ENCODE data around the gene ZNRF1.

ZNRF1 gene

DNA sequence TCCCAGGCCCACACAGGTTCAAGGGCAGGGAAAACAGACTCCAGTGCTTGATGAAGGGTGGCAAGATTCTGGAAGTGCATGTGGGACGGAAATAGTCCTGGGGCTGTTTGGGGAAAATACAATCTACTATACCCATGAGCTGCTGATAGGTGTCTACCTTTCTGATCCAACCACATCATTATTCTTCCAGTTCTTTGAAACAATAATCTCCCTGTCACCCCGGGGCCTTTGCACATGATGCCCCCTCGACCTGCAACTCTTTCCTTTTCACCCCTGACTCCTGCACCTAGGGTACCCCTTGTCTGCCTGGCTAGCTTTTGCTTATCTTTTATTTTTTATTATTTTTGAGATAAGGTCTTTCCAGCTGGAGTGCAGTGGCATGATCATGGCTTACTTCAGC, 72.8 kb downstream of the ZNRF1 start:
- TF ChIP-seq, protein P1, sequence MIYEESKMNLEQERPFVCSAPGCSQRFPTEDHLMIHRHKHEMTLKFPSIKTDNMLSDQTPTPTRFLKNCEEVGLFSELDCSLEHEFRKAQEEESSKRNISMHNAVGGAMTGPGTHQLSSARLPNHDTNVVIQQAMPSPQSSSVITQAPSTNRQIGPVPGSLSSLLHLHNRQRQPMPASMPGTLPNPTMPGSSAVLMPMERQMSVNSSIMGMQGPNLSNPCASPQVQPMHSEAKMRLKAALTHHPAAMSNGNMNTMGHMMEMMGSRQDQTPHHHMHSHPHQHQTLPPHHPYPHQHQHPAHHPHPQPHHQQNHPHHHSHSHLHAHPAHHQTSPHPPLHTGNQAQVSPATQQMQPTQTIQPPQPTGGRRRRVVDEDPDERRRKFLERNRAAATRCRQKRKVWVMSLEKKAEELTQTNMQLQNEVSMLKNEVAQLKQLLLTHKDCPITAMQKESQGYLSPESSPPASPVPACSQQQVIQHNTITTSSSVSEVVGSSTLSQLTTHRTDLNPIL (CRISPR knock-in tag; IDR thresholded peaks at IDR 0.05; ENCODE audit: low read depth), result no peak
- no peak for TF ChIP-seq TOX (CRISPR knock-in tag; IDR thresholded peaks at IDR 0.05; ENCODE audit: borderline replicate concordance)
- no peak for ATAC-seq

DNA sequence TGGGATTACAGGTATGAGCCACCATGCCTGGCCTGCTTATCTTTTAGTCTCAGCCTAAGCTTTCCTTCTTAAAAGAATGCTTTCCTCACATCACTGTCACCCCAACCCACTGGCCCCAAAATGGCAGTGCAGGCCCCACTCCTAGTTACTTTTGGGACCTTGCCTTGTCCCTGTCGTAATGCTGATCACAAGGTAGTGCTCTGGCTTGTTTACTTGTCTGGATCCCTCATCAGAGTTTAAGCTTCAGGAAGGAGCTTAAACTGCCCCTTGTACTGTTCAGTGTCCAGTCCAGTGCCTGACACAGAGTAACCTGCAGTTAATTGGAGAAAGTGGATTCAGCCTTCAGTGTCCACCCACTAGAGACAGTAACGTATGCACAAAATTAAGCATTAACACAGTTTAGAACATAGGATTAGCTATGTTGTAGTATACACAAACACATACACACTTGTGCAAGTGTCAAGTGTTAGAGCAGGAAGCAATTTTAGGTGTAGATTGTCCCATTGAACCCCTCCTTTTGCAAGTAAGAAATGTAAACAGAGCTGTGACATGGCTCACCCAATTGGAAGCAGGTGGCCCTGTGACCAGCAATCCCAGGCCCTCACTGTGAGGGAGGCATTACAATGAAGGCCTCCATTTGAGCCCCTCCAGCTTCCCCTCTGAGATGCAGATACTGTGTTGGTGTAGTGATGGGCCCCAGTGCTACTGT, 73.6 kb downstream of the ZNRF1 start:
- ATAC-seq, result no peak

DNA sequence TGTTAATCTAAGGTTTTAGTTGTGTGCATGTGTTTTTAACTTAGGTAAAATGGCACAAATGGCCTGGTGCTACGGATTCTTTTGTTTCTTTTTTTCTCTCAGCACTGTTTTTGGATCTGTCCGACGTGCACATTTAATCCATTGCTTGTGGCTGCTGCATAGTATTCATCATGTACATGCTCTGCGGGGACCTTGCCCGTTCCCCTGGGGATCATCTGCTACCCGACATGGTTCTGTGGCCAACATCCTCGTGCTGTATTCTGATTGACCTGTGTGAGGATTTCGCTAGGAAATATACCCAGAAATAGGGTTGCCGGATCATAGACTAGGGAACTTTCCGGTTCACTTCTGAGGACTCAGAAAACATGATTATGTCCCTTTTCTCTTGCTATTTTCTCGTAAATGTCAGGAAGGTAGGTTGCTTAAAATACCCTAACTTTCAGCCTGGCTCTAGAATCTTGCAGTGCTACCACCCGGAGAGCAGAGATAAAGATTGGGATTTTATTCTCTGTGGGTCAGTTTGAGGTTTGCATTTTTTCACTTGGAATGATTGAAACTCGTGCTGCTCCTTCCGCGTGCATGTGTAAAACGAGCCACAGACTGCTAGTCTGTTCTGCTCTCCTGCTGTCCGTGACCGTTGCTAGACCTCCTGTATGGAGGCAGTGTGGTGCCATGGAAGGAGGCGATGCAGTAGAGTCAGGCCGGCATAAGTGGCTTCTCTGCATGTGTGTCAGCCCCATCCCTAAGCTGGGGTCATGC, 74.9 kb downstream of the ZNRF1 start:
- TF ChIP-seq ZNF565 (CRISPR knock-in tag; conservative IDR thresholded peaks at IDR 0.05; ENCODE audit: low read depth), result no peak
- TF ChIP-seq, protein P2, sequence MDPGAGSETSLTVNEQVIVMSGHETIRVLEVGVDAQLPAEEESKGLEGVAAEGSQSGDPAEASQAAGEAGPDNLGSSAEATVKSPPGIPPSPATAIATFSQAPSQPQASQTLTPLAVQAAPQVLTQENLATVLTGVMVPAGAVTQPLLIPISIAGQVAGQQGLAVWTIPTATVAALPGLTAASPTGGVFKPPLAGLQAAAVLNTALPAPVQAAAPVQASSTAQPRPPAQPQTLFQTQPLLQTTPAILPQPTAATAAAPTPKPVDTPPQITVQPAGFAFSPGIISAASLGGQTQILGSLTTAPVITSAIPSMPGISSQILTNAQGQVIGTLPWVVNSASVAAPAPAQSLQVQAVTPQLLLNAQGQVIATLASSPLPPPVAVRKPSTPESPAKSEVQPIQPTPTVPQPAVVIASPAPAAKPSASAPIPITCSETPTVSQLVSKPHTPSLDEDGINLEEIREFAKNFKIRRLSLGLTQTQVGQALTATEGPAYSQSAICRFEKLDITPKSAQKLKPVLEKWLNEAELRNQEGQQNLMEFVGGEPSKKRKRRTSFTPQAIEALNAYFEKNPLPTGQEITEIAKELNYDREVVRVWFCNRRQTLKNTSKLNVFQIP (CRISPR knock-in tag; IDR thresholded peaks at IDR 0.05; ENCODE audit: borderline replicate concordance, low read depth), result no peak
- TF ChIP-seq TCF4 (CRISPR knock-in tag; IDR thresholded peaks at IDR 0.05; ENCODE audit: borderline replicate concordance), result no peak
- TF ChIP-seq PPARA (CRISPR knock-in tag; IDR thresholded peaks at IDR 0.05; ENCODE audit: borderline replicate concordance), result no peak
- TF ChIP-seq ZNF70 (CRISPR knock-in tag; IDR thresholded peaks at IDR 0.05), result no peak
- TF ChIP-seq, protein P3, sequence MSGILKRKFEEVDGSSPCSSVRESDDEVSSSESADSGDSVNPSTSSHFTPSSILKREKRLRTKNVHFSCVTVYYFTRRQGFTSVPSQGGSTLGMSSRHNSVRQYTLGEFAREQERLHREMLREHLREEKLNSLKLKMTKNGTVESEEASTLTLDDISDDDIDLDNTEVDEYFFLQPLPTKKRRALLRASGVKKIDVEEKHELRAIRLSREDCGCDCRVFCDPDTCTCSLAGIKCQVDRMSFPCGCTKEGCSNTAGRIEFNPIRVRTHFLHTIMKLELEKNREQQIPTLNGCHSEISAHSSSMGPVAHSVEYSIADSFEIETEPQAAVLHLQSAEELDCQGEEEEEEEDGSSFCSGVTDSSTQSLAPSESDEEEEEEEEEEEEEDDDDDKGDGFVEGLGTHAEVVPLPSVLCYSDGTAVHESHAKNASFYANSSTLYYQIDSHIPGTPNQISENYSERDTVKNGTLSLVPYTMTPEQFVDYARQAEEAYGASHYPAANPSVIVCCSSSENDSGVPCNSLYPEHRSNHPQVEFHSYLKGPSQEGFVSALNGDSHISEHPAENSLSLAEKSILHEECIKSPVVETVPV (CRISPR knock-in tag; IDR thresholded peaks at IDR 0.05), result no peak
- TF ChIP-seq RARB (CRISPR knock-in tag; IDR thresholded peaks at IDR 0.05), result no peak
- TF ChIP-seq BACH2 (CRISPR knock-in tag; IDR thresholded peaks at IDR 0.05; ENCODE audit: borderline replicate concordance), result no peak
- no peak for TF ChIP-seq SNAI2 (CRISPR knock-in tag; IDR thresholded peaks at IDR 0.05)
- no peak for TF ChIP-seq CSDC2 (CRISPR knock-in tag; IDR thresholded peaks at IDR 0.05)
- no peak for ATAC-seq

More for the DNA sequence above, 73.6 kb downstream of the ZNRF1 start:
- TF ChIP-seq SNAI2 (CRISPR knock-in tag; IDR thresholded peaks at IDR 0.05) (no peak), BACH2 (CRISPR knock-in tag; IDR thresholded peaks at IDR 0.05; ENCODE audit: borderline replicate concordance) (no peak)

DNA sequence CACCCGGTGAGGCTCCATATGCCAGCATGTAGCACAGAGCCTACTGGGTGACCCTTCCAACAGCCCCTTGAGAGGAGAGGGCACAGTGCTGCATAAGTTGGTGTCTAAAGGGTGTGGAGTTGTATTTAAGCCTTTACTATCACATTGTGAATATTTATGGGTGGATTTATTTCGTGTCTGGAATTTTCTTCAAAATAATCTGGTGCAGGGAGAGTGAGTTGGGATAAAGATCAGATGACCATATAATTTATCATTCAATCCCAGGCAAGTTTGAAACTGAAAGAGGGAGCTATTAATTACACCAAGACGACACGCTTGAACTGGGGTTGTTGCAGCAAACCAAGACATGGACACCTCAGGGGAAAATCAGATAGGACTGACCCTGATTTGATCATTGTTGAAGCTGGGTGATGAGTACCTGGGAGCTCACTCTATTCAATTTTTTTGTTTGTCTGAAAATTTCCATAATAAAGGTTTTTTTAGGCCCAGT, 75.5 kb downstream of the ZNRF1 start:
- no peak for ATAC-seq
- TF ChIP-seq ZFP30 (CRISPR knock-in tag; IDR thresholded peaks at IDR 0.05) (no peak), ARNTL (CRISPR knock-in tag; IDR thresholded peaks at IDR 0.05; ENCODE audit: borderline replicate concordance, low read depth) (no peak), RARB (CRISPR knock-in tag; IDR thresholded peaks at IDR 0.05) (no peak), GLIS3 (CRISPR knock-in tag; IDR thresholded peaks at IDR 0.05) (no peak), TOX (CRISPR knock-in tag; IDR thresholded peaks at IDR 0.05; ENCODE audit: borderline replicate concordance) (no peak), OSR1 (CRISPR knock-in tag; IDR thresholded peaks at IDR 0.05) (no peak), ZNF565 (CRISPR knock-in tag; conservative IDR thresholded peaks at IDR 0.05; ENCODE audit: low read depth) (no peak)
- TF ChIP-seq, protein P3 (CRISPR knock-in tag; IDR thresholded peaks at IDR 0.05), result no peak
- TF ChIP-seq, protein P4, sequence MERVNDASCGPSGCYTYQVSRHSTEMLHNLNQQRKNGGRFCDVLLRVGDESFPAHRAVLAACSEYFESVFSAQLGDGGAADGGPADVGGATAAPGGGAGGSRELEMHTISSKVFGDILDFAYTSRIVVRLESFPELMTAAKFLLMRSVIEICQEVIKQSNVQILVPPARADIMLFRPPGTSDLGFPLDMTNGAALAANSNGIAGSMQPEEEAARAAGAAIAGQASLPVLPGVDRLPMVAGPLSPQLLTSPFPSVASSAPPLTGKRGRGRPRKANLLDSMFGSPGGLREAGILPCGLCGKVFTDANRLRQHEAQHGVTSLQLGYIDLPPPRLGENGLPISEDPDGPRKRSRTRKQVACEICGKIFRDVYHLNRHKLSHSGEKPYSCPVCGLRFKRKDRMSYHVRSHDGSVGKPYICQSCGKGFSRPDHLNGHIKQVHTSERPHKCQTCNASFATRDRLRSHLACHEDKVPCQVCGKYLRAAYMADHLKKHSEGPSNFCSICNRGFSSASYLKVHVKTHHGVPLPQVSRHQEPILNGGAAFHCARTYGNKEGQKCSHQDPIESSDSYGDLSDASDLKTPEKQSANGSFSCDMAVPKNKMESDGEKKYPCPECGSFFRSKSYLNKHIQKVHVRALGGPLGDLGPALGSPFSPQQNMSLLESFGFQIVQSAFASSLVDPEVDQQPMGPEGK (CRISPR knock-in tag; IDR thresholded peaks at IDR 0.05; ENCODE audit: borderline replicate concordance), result no peak
- TF ChIP-seq, protein P2 (CRISPR knock-in tag; IDR thresholded peaks at IDR 0.05; ENCODE audit: borderline replicate concordance, low read depth), result no peak
- TF ChIP-seq, protein P1 (CRISPR knock-in tag; IDR thresholded peaks at IDR 0.05; ENCODE audit: low read depth), result no peak

Measured in SK-N-SH treated with all-trans-retinoic acid at 6 μM for 48 hours (cell line).